Nephron (organoid): ENCODE measurements around the gene COL16A1.

ENCODE experiments used
- H3K27ac Mint-ChIP-seq, 3 experiments: 2 replicates each; pipeline ENCODE4 v1.8.0; 2020; ENCODE audit warnings: mixed read lengths in 3 of 3, mild to moderate bottlenecking in 2 of 3, moderate library complexity in 1 of 3
- H3K27me3 Mint-ChIP-seq: 2 replicates; pipeline ENCODE4 v1.8.0; 2021; ENCODE audit warnings: low read depth, mild to moderate bottlenecking, moderate library complexity, mixed read lengths
- H3K36me3 Mint-ChIP-seq: 2 replicates; pipeline ENCODE4 v1.8.0; 2020; ENCODE audit warnings: low read depth, mixed read lengths
- H3K4me1 Mint-ChIP-seq: 2 replicates; pipeline ENCODE4 v1.8.0; 2020; ENCODE audit warnings: mixed read lengths
- H3K4me3 Mint-ChIP-seq, 3 experiments: 2 replicates each; pipeline ENCODE4 v1.8.0; 2020; ENCODE audit warnings: mild to moderate bottlenecking in 3 of 3, mixed read lengths in 3 of 3, moderate library complexity in 2 of 3
- H3K9me3 Mint-ChIP-seq: 2 replicates; pipeline ENCODE4 v1.8.0; 2020; ENCODE audit warnings: mixed read lengths
- TF ChIP-seq, protein P1 (sequence below), 3 experiments: fragments of 200-600 bp; sonication (generic); IDR thresholded peaks; one replicate each; pipeline ENCODE4 v1.5.0; 2021; ENCODE audit warnings: antibody characterized with exemption in 3 of 3; ENCODE audit not compliant: unreplicated experiment in 3 of 3

Gene COL16A1

DNA sequence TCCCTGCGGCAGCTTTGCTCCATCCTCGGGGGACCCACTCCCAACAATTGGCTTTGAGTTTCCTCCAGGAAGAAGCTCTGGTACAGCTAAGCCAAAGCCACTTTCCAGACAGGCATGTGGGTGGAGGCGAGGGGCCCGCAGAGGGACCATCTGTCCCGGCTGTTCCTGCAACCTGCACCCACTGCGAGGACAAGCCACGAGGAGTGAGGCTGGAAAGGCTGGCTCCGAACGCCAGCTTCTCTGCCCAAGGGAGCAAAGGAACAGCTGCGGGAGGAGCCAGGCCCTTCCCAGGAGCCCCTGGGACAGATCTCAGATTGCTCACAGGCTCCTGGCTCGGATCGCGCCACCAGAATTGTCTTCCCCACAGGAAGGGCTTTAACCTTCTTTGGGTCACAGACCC is 30.8 kb downstream of the COL16A1 start:
- TF ChIP-seq, protein P1, sequence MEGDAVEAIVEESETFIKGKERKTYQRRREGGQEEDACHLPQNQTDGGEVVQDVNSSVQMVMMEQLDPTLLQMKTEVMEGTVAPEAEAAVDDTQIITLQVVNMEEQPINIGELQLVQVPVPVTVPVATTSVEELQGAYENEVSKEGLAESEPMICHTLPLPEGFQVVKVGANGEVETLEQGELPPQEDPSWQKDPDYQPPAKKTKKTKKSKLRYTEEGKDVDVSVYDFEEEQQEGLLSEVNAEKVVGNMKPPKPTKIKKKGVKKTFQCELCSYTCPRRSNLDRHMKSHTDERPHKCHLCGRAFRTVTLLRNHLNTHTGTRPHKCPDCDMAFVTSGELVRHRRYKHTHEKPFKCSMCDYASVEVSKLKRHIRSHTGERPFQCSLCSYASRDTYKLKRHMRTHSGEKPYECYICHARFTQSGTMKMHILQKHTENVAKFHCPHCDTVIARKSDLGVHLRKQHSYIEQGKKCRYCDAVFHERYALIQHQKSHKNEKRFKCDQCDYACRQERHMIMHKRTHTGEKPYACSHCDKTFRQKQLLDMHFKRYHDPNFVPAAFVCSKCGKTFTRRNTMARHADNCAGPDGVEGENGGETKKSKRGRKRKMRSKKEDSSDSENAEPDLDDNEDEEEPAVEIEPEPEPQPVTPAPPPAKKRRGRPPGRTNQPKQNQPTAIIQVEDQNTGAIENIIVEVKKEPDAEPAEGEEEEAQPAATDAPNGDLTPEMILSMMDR (IDR thresholded peaks at IDR 0.05; ENCODE audit: unreplicated experiment in 3 of 3): no peak
- Mint-ChIP-seq H3K4me3 (peak overlapping the region in 2 of 3 experiments; percentile 34 to 38), H3K9me3 (no peaks in the 10 kb centered on the region), H3K27ac (peak overlapping the region; percentile 38 to 96 (median 65)), H3K36me3 (peaks cover 8% of the 10 kb centered on the region), H3K4me1 (peaks cover 77% of the 10 kb centered on the region), H3K27me3 (peaks cover 9% of the 10 kb centered on the region)

DNA sequence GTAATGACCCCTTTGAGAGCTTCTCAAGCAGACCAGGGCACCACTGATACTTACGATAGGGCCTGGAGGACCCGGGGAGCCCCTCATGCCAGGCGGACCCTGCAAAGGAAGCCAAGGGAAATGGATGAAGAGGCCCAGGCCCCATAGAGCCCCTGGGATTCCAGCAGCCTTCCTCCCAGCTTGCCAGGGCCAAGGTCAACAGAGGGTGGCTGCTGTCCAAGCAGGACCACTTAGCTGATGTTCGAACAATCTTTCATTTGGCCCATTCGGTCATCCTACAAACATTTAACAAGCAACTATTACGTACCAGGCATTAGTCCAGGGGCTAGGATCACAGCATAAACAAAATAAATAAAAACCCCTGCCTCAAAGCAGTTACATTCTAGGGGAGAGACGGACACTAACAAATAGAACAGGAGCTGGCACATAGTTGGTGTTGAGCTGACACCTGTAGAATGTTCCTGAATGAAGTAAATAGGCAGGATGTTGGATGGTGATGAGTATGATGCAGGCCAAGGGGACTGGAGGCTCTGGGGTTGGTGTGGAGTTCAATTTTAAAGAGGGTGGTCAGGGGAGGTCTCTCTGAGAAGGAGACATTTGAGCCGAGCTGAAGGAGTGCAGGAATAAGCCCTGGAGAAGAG is 32.1 kb downstream of the COL16A1 start:
- Mint-ChIP-seq H3K27me3 (peaks cover 9% of the 10 kb centered on the region), H3K36me3 (peaks cover 4% of the 10 kb centered on the region), H3K9me3 (no peaks in the 10 kb centered on the region), H3K4me1 (peaks cover 80% of the 10 kb centered on the region), H3K27ac (peak overlapping the region in 2 of 3 experiments; percentile 94 to 96), H3K4me3 (peak overlapping the region in 2 of 3 experiments; percentile 9 to 77)
- TF ChIP-seq, protein P1 (IDR thresholded peaks at IDR 0.05; ENCODE audit: unreplicated experiment in 3 of 3): no peak

DNA sequence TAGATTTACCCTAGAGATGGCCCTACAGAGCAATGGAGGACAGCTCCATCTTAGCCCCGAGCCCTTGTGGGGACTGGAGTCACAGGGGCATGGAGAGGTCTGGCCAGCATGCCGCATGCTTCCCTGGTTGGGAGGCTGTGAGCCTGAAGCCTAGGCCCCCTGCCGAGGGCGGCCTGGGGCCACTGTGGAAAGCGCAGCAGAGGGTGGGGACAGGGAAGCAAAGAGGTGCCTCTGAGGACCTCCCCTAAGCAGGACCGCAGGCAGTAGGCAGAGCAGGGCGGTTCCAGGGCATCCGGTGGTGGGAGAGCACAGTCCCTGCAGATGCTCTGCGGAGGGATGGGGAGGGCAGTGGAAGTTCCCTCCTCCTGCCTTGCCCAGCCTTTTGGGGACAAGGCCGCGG is 32.7 kb downstream of the COL16A1 start:
- Mint-ChIP-seq H3K4me1 (peaks cover 86% of the 10 kb centered on the region), H3K27me3 (peaks cover 9% of the 10 kb centered on the region), H3K9me3 (no peaks in the 10 kb centered on the region), H3K36me3 (peaks cover 4% of the 10 kb centered on the region), H3K4me3 (peak overlapping the region in 2 of 3 experiments; percentile 38 to 77), H3K27ac (peak overlapping the region in 2 of 3 experiments; percentile 94 to 96)
- TF ChIP-seq, protein P1 (IDR thresholded peaks at IDR 0.05; ENCODE audit: unreplicated experiment in 3 of 3): no peak

DNA sequence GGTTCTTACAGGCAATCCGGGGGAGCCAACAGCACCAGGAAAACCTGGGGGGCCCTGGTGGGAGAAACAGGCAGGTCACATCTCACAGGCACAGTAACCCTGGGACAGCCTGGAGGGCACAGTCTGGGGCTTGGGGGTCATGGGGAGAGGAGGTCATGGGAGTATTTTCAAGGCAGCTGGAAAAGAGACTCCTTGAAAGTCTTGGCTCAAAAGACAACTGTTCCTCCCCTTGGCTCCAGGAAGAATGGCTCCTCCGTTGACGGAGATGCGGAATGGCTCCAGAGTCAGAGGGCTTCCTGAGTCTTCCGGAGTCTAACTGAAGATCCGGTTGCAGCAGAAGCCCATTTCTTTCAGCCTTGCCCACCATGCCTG is 33.2 kb downstream of the COL16A1 start:
- Mint-ChIP-seq H3K4me3 (peak overlapping the region in 2 of 3 experiments; percentile 73 to 77), H3K36me3 (peaks cover 4% of the 10 kb centered on the region), H3K27me3 (peaks cover 9% of the 10 kb centered on the region), H3K9me3 (no peaks in the 10 kb centered on the region), H3K27ac (peak overlapping the region in 2 of 3 experiments; percentile 94 to 96), H3K4me1 (peaks cover 85% of the 10 kb centered on the region)
- TF ChIP-seq, protein P1 (IDR thresholded peaks at IDR 0.05; ENCODE audit: unreplicated experiment in 3 of 3): no peak

DNA sequence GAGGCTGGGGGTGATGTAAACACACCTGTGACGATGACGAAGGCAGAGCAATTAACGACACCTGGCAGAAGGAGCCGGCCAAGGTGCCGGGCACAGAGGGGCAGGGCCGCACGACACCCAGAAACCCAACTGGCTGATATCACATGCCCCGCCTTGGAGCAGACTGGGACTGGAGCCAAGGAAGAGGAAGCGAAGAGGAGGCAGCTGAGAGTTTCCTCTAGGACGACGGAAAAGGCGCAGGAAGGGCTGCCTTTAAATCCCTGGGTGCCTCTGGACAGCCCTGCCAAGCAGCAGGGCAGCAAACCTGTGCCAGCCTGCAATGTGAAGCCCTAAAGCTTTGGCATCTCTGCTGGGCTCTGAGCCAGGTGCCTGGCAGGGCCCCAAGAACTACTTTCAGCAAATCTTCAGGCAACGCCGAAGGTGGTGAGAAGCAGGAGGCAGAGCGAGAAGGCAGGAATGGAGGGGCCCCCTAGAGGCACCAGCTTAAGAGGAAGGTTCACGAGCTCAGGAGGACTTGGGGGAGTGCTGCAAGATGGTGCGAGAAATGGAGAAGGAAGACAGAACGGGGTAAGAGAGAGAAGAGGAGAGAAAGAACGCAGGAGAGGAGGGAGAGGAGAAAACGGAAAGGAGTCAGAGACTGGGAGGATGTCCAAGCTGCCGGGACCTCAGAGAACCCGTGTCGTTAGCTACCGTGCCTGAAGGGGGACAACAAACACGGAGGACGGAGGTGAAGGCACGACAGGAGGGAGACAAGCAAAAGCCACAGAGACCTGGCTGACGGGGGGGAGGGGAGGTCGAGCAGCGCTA is 33.8 kb downstream of the COL16A1 start:
- peaks cover 80% of the 10 kb centered on the region for H3K4me1 Mint-ChIP-seq
- peak overlapping the region; percentile 56 to 77 (median 73) for H3K4me3 Mint-ChIP-seq
- peaks cover 9% of the 10 kb centered on the region for H3K27me3 Mint-ChIP-seq
- TF ChIP-seq, protein P1 (IDR thresholded peaks at IDR 0.05; ENCODE audit: unreplicated experiment in 3 of 3): no peak
- peak overlapping the region; percentile 33 to 96 (median 94) for H3K27ac Mint-ChIP-seq
- peaks cover 4% of the 10 kb centered on the region for H3K36me3 Mint-ChIP-seq
- H3K9me3 Mint-ChIP-seq: no peaks in the 10 kb centered on the region
